ENCODE results near the gene ZBED1.

- no peak for TF ChIP-seq CTCF (IDR thresholded peaks at IDR 0.05; ENCODE audit: low read depth, low read length, missing input control)
- no peak for TF ChIP-seq MAX (IDR thresholded peaks at IDR 0.05)
These were observed 21.2 kb upstream of the ZBED1 start for GRCh38 chrX:2521927-2522386.
